GM19240 (cell line): ENCODE measurements around the gene CLASP1.
"Not testable (repeated sequence)": the region's sequence is repeated elsewhere in the genome, so short reads cannot be mapped to it uniquely, and the experiment has no call there.

Source experiments
- DNase-seq: peaks from one replicate; pipeline ENCODE4 v3.0.0; 2011; ENCODE audit warnings: low spot score; ENCODE audit not compliant: insufficient read length

CLASP1 gene

GRCh38 chr2:121649149-121649595 is at the start of gene CLASP1:
Gene CLASP1 (minus strand): TSS chr2:121649462. CDS start chr2:121605895, 43,567 bp downstream.
- peak; percentile 76 for DNase-seq

GRCh38 chr2:121698318-121698930 is 49.2 kb upstream of the CLASP1 start:
- no peak for DNase-seq

- DNase-seq, result no peak
Observed at GRCh38 chr2:121697108-121697631, 47.9 kb upstream of the CLASP1 start.

GRCh38 chr2:121696410-121696930 is 47.2 kb upstream of the CLASP1 start:
- DNase-seq, result no peak

GRCh38 chr2:121695171-121695451 is 45.8 kb upstream of the CLASP1 start:
- DNase-seq, result no peak

GRCh38 chr2:121694398-121695170 is 45.3 kb upstream of the CLASP1 start:
- DNase-seq, result no peak

GRCh38 chr2:121690572-121690971 is 41.3 kb upstream of the CLASP1 start:
- not testable (repeated sequence) for DNase-seq

- no peak for DNase-seq
Observed at GRCh38 chr2:121690095-121690494, 40.8 kb upstream of the CLASP1 start.

- DNase-seq, result no peak
Observed at GRCh38 chr2:121689356-121689755, 40.1 kb upstream of the CLASP1 start.

- DNase-seq, result no peak
Observed at GRCh38 chr2:121688820-121689219, 39.6 kb upstream of the CLASP1 start.

GRCh38 chr2:121686902-121687301 is 37.6 kb upstream of the CLASP1 start:
- DNase-seq, result no peak

- no peak for DNase-seq
Observed at GRCh38 chr2:121686218-121686617, 37.0 kb upstream of the CLASP1 start.

GRCh38 chr2:121682396-121683298 is 33.4 kb upstream of the CLASP1 start:
- DNase-seq, result no peak

GRCh38 chr2:121677855-121678254 is 28.6 kb upstream of the CLASP1 start:
- DNase-seq, result no peak

- not testable (repeated sequence) for DNase-seq
Observed at GRCh38 chr2:121671621-121672020, 22.4 kb upstream of the CLASP1 start.

GRCh38 chr2:121670181-121670580 is 20.9 kb upstream of the CLASP1 start:
- no peak for DNase-seq

GRCh38 chr2:121667618-121668017 is 18.4 kb upstream of the CLASP1 start:
- DNase-seq, result no peak

- no peak for DNase-seq
Observed at GRCh38 chr2:121666042-121666441, 16.8 kb upstream of the CLASP1 start.

- DNase-seq, result no peak
Observed at GRCh38 chr2:121665504-121665903, 16.2 kb upstream of the CLASP1 start.

GRCh38 chr2:121664713-121665112 is 15.5 kb upstream of the CLASP1 start:
- DNase-seq, result no peak

GRCh38 chr2:121664086-121664485 is 14.8 kb upstream of the CLASP1 start:
- no peak for DNase-seq

GRCh38 chr2:121663434-121663833 is 14.2 kb upstream of the CLASP1 start:
- no peak for DNase-seq
